GM12891 (cell line): ENCODE results near the gene STEAP4.
"Not testable (repeated sequence)": the region's sequence is repeated elsewhere in the genome, so short reads cannot be mapped to it uniquely, and the experiment has no call there.

ENCODE experiments used
- POLR2A ChIP-seq: IDR thresholded peaks from 2 replicates; pipeline ENCODE4 v1.6.1; 2011; ENCODE audit warnings: low read depth, low read length, control low read depth
- POLR2AphosphoS5 ChIP-seq: IDR thresholded peaks from 2 replicates; pipeline ENCODE4 v1.6.1; 2011; ENCODE audit warnings: low read depth, low read length, control low read depth
- TAF1 ChIP-seq: IDR thresholded peaks from 2 replicates; pipeline ENCODE4 v1.6.1; 2011; ENCODE audit warnings: low read depth, low read length, control low read depth

GRCh38 chr7:88264987-88265386 is 41.7 kb downstream of the STEAP4 start:
- TF ChIP-seq POLR2AphosphoS5, TAF1, POLR2A: not testable (repeated sequence)
